ENCODE data around the gene XRCC5.

The XRCC5 gene

DNA sequence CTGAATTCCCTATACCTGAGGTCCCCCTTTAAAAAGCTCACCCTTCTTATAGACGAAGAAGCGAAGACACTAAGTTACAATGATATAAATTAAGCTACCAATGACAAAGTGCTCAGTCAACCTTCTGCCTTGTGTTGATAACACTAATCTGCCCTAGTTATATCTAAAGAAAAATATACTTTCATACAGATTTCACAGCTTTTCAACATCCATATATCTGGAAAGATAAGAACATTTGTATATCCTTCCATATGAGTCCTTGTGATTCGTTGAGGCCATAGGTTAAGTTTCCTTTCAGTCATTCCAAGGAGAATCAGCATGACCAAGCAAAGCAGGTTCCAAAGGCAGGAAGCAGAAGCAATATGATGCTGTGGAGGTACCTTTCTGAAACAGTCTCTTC is 46.8 kb downstream of the XRCC5 start:
- no peak for DNase-seq (ENCODE audit: low read depth, low spot score)

GRCh38 chr2:216156822-216157221 is 47.7 kb downstream of the XRCC5 start:
- DNase-seq (ENCODE audit: low read depth, low spot score), result no peak

- no peak for DNase-seq (ENCODE audit: low read depth, low spot score)
These were observed 50.0 kb downstream of the XRCC5 start for GRCh38 chr2:216159144-216159543.

GRCh38 chr2:216159646-216160045 is 50.5 kb downstream of the XRCC5 start:
- no peak for DNase-seq (ENCODE audit: low read depth, low spot score)

DNA sequence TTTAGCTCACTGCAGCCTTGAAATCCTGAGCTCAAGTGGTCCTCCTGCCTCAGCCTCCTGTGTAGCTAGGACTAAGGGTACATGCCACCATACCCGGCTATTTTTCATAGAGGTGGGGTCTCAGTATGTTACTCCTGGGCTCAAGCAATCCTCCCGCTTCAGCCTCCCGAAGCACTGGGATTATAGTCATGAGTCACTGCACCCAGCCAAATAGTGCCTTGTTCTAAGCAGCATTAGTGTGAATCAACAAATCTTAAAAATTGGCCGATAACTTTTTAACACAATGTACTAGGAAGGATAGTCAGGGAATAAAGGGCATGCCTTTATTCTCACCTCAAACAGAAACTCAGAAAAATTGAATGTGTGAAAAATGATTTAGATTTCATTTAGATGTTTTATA is 51.6 kb downstream of the XRCC5 start:
- no peak for DNase-seq (ENCODE audit: low read depth, low spot score)

DNA sequence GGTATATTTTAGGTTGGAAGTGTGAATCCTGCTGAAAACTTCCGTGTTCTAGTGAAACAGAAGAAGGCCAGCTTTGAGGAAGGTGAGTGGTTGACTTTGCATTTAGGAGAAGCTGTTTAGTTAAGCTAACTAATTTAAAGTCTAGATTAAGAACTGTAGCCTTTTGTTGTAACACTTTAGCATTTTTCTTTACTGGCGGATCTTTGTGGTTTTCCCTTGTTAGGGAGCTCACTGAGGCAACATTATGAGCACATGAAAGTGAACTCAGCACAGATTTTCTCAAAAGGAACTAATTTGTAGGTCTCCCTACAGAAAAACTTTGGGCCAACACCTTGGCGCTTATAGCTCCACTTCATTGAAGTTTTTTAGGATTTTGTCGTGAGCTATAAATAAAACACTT is 52.8 kb downstream of the XRCC5 start:
- DNase-seq (ENCODE audit: low read depth, low spot score), result no peak

DNA sequence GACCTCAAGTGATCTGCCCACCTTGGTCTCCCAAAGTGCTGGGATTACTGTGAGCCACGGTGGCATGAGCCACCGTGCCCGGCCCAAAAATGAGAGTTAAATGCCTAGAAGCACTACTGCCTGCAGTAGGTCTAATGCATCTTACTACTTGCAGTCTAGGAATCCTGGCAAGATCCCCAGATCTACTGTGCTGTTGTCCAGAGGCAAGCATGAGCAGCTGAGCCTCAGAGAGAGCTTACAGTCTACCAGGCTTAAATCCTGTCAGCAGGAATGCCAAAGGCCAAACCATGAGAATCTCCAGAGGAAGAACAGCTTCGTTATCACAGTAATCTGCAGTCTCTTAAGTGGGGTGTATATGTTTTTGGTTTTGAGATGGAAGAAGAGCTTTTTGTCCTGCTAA is 54.4 kb downstream of the XRCC5 start:
- DNase-seq (ENCODE audit: low read depth, low spot score), result no peak

DNA sequence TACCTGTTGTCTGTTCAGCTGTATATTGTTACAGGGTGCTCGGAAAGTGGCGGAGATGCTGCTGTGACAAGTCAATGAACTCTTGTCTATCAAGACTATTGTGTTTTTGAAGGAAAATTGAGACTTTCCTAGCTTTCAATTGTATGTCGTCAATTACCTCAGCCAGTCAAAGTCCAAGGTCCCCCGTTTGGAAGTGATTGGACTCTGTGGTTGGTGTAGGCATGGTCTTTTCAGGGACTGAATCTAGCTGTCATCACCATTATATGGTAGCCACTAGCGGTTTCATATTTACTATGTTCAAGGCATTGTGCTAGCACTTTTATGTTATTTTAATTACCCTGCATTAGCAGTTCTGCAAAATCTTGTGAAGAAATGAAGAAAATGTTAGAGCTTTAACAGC is 54.9 kb downstream of the XRCC5 start:
- DNase-seq (ENCODE audit: low read depth, low spot score), result no peak

DNA sequence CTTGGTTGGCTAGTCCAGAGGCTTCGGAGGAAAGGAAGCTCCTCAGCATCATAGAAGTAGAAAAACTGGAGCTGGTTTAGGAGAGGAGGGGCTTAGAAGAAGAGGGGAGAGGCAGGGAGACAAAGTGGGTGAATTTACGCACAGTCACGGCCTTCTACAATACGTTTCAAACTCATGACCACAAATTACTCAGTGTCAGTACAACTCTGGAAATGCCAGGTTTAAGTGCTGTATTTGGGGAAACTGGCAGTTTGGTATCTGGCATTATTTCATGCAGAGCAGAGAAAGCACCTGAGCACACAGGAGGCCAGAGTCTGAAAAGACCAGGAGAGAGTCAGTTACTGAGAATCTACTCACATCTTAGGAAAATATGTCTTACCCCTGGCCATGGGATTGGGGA is 55.4 kb downstream of the XRCC5 start:
- DNase-seq (ENCODE audit: low read depth, low spot score), result no peak

- no peak for DNase-seq (ENCODE audit: low read depth, low spot score)
These were observed 56.6 kb downstream of the XRCC5 start for GRCh38 chr2:216165711-216166110.

DNA sequence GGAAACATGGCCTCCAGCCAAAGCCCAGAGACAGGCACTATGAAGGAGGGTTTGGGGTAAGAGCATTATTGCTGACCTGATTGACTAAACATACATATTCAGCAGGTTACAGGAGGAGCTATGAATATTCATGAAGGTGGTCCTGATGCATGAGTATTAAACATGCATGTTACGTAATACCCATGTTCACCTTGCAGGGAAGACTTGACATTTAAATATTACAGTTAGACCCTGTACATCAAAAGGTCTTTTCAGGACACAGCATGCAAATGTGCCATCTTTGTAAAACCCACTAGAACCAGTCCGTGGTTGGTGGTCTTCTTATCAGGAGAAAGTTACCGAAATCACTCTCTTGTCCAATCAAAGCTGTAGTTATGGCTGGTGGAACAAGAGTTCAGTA is 59.9 kb downstream of the XRCC5 start:
- no peak for DNase-seq (ENCODE audit: low read depth, low spot score)

- no peak for DNase-seq (ENCODE audit: low read depth, low spot score)
These were observed 61.1 kb downstream of the XRCC5 start for GRCh38 chr2:216170076-216170763.

GRCh38 chr2:216171011-216171410 is 61.9 kb downstream of the XRCC5 start:
- no peak for DNase-seq (ENCODE audit: low read depth, low spot score)

DNA sequence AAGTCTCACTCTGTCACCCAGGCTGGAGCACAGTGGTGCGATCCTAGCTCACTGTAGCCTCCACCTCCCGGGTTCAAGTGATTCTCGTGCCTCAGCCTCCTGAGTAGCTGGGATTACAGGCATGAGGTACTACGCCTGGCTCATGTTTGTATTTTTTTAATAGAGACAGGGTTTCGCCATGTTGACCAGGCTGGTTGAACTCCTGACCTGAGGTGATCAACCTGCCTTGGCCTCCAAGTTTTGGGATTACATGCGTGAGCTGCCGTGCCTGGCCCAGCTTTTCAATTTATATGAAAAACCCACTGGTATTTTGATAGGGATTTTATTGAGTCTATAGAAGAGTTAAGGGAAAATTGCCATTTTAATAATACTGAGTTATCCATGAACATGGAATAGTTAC is 63.3 kb downstream of the XRCC5 start:
- DNase-seq (ENCODE audit: low read depth, low spot score), result no peak

- no peak for DNase-seq (ENCODE audit: low read depth, low spot score)
These were observed 69.9 kb downstream of the XRCC5 start for GRCh38 chr2:216179015-216179414.

DNA sequence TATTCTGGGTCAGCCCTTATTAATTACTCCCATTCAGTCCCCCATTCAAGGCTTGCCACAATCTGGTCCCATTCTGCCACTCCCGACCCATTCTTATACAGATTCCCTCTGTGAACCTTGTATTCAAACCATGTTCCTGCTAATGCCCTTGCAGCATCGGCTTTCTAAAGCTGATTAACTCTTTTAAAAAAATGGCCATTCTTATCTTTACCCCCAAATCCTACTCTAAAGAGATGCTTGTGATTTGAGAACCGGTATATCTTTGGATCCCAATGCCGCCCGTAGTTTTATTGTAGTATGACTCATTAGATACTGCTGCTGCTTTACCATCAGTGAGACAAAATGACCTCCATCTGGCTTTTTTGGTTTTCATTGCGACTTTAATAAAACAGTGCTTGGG is 72.2 kb downstream of the XRCC5 start:
- no peak for DNase-seq (ENCODE audit: low read depth, low spot score)

DNA sequence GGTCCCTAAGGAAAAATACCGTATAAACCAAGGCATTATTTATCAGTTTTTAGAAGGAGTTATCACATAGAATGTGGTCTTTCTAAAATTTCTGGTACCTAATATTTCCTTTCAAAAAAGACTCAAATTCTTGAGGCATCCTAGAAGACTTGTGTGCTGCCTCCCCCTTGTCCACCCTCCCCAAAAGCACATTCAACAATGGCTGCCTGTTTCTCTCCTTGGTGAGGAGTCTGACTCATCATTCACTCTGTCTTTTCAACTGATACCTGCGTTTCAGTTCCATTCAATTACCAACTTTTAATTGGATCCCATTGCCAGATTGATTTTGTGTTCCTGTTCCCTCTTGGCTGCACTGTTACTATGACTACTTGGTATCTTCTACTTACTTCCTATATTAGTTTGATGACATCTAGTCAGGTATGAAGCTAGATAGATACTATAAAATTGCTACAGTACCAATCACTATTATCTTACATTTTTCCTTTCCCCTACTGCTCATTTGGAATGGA is 72.9 kb downstream of the XRCC5 start:
- DNase-seq (ENCODE audit: low read depth, low spot score), result no peak

DNA sequence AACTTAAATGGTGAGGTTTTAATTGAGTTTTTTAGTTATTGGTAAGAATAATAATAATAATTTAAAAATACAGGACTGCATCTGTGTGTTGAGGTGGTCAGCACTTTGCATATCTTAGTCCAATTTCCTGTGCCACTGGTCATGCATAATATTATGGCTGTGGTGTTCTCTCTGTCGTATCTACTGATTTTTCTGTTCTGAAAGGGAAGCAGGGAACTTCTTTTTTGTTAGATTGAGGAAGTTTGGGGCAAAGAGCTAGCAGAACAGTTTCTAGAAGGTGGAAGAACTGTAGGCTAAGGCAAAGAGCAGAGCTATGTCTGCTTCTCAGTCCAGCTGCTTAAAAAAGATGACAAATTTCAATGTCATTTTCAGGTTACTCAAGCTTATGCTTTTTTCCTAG is 74.3 kb downstream of the XRCC5 start:
- no peak for DNase-seq (ENCODE audit: low read depth, low spot score)

DNA sequence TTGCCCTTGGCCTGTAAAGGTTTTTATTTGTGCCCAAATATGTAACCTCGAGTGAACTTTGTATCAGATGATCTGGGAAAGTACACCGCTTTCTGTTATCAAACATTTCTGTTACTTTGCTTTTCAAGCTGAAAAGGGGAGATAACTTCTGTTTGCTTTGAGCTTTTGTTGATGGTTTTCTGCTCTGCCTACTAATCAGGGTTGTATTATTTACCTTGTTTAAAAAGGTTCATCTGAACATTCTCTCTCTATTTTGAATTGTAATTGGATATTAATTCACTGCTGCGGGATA is 79.4 kb downstream of the XRCC5 start:
- DNase-seq (ENCODE audit: low read depth, low spot score), result no peak

GRCh38 chr2:216188956-216189355 is 79.8 kb downstream of the XRCC5 start:
- no peak for DNase-seq (ENCODE audit: low read depth, low spot score)

GRCh38 chr2:216189410-216189809 is 80.3 kb downstream of the XRCC5 start:
- no peak for DNase-seq (ENCODE audit: low read depth, low spot score)

DNA sequence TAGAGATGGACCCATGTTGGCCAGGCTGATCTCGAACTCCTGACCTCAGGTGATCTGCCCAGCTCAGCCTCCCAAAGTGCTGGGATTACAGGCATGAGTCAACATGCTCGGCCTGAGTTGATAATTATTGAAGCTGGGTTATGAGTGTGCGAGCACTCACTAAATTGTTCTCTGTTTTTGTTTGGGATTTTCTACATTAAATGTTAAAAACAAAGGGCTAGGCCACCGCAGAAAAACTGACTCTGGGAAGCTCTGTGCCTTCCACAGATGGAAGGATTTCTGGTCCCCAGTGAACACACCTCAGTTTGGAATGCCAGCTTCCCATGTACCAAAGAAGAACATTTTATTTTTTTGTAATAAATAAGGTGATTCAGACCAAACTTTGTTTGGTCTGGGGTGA is 83.0 kb downstream of the XRCC5 start:
- DNase-seq (ENCODE audit: low read depth, low spot score), result no peak

DNA sequence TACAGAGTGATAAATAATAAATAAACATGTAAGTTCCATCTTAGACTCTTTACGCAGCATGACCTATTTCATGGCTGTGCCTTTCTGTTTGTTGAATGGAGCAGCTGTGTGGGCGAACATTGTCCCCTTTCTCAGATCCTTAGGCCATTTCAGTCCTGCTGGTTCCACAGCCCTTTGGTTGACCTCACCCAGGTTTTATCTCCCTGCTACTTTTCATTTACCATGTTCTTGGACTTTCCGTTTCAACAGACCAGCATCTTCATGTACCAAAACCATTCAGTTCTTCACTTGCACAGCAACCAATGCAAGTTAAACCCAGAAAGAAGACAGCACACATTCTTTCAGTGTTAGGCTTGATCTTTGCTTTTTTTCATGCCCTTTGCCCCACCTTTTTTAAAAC is 83.8 kb downstream of the XRCC5 start:
- no peak for DNase-seq (ENCODE audit: low read depth, low spot score)

GRCh38 chr2:216194013-216194412 is 84.9 kb downstream of the XRCC5 start:
- DNase-seq (ENCODE audit: low read depth, low spot score), result no peak
